Neural progenitor cell (in vitro differentiated cells): ENCODE data around the gene SNX10. TPM values are rescaled to one million over a fixed set of nuclear protein-coding genes. Genes with fewer than 3 reads are reported as not detected.
A peak's percentile ranks its signal among the peaks of the same experiment; 100 is the strongest.

Source experiments
- DNase-seq: peaks from one replicate; pipeline ENCODE4 v3.0.0-alpha.2; 2016; ENCODE audit warnings: low spot score
- H2AFZ ChIP-seq: fragments of 200-600 bp; sonication (generic); replicated peaks from 2 replicates; pipeline ENCODE4 v1.6.1; 2016; ENCODE audit warnings: antibody characterized with exemption
- H3F3A ChIP-seq: fragments of 200-600 bp; sonication (generic); 2 replicates; pipeline ENCODE4 v1.6.1; 2016; ENCODE audit warnings: antibody characterized with exemption, low read depth
- H3K27ac ChIP-seq: fragments of 200-600 bp; sonication (generic); 2 replicates; pipeline ENCODE4 v1.5.1; 2016; ENCODE audit warnings: mild to moderate bottlenecking
- H3K27me3 ChIP-seq: fragments of 200-600 bp; sonication (generic); 2 replicates; pipeline ENCODE4 v1.6.1; 2016; ENCODE audit warnings: mild to moderate bottlenecking, moderate library complexity
- H3K36me3 ChIP-seq: fragments of 200-600 bp; sonication (generic); 2 replicates; pipeline ENCODE4 v1.5.1; 2016
- H3K4me1 ChIP-seq: fragments of 200-600 bp; sonication (generic); 2 replicates; pipeline ENCODE4 v1.6.1; 2016; ENCODE audit warnings: mixed run types
- H3K4me2 ChIP-seq: fragments of 200-600 bp; sonication (generic); 2 replicates; pipeline ENCODE4 v1.6.1; 2016
- H3K4me3 ChIP-seq: fragments of 200-600 bp; sonication (generic); 2 replicates; pipeline ENCODE4 v1.5.1; 2016
- H3K79me2 ChIP-seq: fragments of 200-600 bp; sonication (generic); 2 replicates; pipeline ENCODE4 v1.6.1; 2016; ENCODE audit warnings: low read depth
- H3K9ac ChIP-seq: fragments of 200-600 bp; sonication (generic); 2 replicates; pipeline ENCODE4 v1.6.1; 2016
- H3K9me3 ChIP-seq: fragments of 200-600 bp; sonication (generic); 2 replicates; pipeline ENCODE4 v1.5.1; 2016; ENCODE audit warnings: low read depth
- H4K20me1 ChIP-seq: fragments of 200-600 bp; sonication (generic); 2 replicates; pipeline ENCODE4 v1.6.1; 2016; ENCODE audit warnings: low read depth
- H3K27ac Mint-ChIP-seq: 3 replicates; pipeline ENCODE4 v1.8.0; 2021; ENCODE audit warnings: mixed read lengths
- H3K27me3 Mint-ChIP-seq: 2 replicates; pipeline ENCODE4 v1.8.0; 2022; ENCODE audit warnings: low read depth, mild to moderate bottlenecking, inconsistent platforms, moderate library complexity, mixed read lengths; ENCODE audit not compliant: insufficient read depth
- H3K36me3 Mint-ChIP-seq: 3 replicates; pipeline ENCODE4 v1.8.0; 2021; ENCODE audit warnings: mixed read lengths
- H3K4me1 Mint-ChIP-seq: 3 replicates; pipeline ENCODE4 v1.8.0; 2021; ENCODE audit warnings: mixed read lengths
- H3K4me3 Mint-ChIP-seq: 3 replicates; pipeline ENCODE4 v1.8.0; 2021; ENCODE audit warnings: mild to moderate bottlenecking, moderate library complexity, mixed read lengths
- H3K9me3 Mint-ChIP-seq: 3 replicates; pipeline ENCODE4 v1.8.0; 2020; ENCODE audit warnings: mixed read lengths
- EZH2 ChIP-seq: fragments of 200-600 bp; sonication (generic); IDR thresholded peaks from 2 replicates; pipeline ENCODE4 v1.6.1; 2017; ENCODE audit warnings: antibody characterized with exemption, mild to moderate bottlenecking, moderate library complexity
- EZH2phosphoT487 ChIP-seq: fragments of 200-600 bp; sonication (generic); IDR thresholded peaks from 2 replicates; pipeline ENCODE4 v1.6.1; 2017; ENCODE audit warnings: antibody characterized with exemption
- total RNA-seq: library from RNA; depleted of rRNA; stranded (reverse); fragments of >200 nt; gene quantifications from 2 replicates; pipeline ENCODE4 v1.2.3, GENCODE V29; 2015; ENCODE audit warnings: low replicate concordance
- TF ChIP-seq, protein P1 (sequence below): fragments of 200-600 bp; sonication (generic); IDR thresholded peaks from 2 replicates; pipeline ENCODE4 v1.5.1; 2017; ENCODE audit warnings: antibody characterized with exemption, mild to moderate bottlenecking

The SNX10 gene
- total RNA-seq, 1 donor from 2014 or later: 29.6 TPM

DNA sequence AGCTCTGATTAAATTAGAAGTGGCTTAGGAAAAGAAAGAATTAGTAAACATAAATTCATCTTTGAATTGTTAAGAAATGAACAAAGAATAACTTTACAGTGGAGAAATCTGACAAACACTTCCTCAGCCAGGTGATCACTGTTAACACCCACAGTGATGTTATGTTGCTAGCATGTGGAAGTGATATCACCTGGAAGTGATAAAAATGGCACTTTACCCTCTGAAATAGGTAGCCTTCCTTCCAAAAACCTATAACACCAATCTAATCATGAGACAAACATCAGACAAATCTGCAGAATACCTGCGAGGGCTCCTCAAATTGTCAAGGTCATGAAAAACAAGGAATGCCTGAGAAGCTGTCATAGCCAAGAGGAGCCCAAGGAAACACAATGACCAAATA is 59.5 kb downstream of the SNX10 start:
- H3K9me3 ChIP-seq: no peaks in the 10 kb centered on the region
- H3K27me3 ChIP-seq: no peaks in the 10 kb centered on the region
- no peaks in the 10 kb centered on the region for H3F3A ChIP-seq
- H3K4me2 ChIP-seq: no peak overlapping the region
- H3K36me3 Mint-ChIP-seq: peaks cover 2% of the 10 kb centered on the region
- H3K4me3 Mint-ChIP-seq: no peak overlapping the region
- H3K4me3 ChIP-seq: no peak overlapping the region
- H3K27ac Mint-ChIP-seq: no peak overlapping the region
- H3K79me2 ChIP-seq: no peaks in the 10 kb centered on the region
- TF ChIP-seq EZH2phosphoT487 (no peak), EZH2 (no peak)
- TF ChIP-seq, protein P1, sequence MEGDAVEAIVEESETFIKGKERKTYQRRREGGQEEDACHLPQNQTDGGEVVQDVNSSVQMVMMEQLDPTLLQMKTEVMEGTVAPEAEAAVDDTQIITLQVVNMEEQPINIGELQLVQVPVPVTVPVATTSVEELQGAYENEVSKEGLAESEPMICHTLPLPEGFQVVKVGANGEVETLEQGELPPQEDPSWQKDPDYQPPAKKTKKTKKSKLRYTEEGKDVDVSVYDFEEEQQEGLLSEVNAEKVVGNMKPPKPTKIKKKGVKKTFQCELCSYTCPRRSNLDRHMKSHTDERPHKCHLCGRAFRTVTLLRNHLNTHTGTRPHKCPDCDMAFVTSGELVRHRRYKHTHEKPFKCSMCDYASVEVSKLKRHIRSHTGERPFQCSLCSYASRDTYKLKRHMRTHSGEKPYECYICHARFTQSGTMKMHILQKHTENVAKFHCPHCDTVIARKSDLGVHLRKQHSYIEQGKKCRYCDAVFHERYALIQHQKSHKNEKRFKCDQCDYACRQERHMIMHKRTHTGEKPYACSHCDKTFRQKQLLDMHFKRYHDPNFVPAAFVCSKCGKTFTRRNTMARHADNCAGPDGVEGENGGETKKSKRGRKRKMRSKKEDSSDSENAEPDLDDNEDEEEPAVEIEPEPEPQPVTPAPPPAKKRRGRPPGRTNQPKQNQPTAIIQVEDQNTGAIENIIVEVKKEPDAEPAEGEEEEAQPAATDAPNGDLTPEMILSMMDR: no peak
- H4K20me1 ChIP-seq: peaks cover 7% of the 10 kb centered on the region
- no peak overlapping the region for H2AFZ ChIP-seq
- H3K27me3 Mint-ChIP-seq: no peaks in the 10 kb centered on the region
- no peaks in the 10 kb centered on the region for H3K9me3 Mint-ChIP-seq
- no peak overlapping the region for H3K9ac ChIP-seq
- H3K27ac ChIP-seq: no peak overlapping the region
- DNase-seq: no peak
- no peaks in the 10 kb centered on the region for H3K36me3 ChIP-seq
- H3K4me1 ChIP-seq: peaks cover 5% of the 10 kb centered on the region
- peaks cover 15% of the 10 kb centered on the region for H3K4me1 Mint-ChIP-seq

DNA sequence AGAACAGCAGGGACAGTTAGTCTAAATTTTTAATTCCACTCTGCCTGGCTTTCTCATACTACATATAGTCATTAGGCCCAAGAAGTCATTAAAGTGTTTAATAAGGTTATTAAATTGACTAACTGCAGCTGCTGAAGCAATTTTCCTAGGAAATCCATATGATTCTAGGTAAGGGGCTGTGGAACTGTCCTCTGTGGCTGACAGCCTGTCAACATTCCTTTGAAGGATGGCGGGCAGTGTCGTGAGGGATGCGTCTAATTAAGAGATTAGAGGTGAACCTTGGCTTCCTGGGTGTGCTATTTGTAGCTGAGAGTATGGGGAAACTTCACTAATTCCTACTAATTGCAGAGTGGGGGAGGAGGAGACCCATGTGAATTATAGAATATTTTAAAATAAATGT is 64.6 kb downstream of the SNX10 start:
- Mint-ChIP-seq H3K4me1 (peaks cover 14% of the 10 kb centered on the region), H3K27ac (no peak overlapping the region), H3K27me3 (peaks cover 3% of the 10 kb centered on the region), H3K4me3 (no peak overlapping the region), H3K9me3 (no peaks in the 10 kb centered on the region), H3K36me3 (no peaks in the 10 kb centered on the region)
- Histone ChIP-seq H3K4me2 (peak overlapping the region; percentile 50), H3K9me3 (no peaks in the 10 kb centered on the region), H3K4me3 (no peak overlapping the region), H3K36me3 (no peaks in the 10 kb centered on the region), H3K27ac (no peak overlapping the region), H3K4me1 (peaks cover 17% of the 10 kb centered on the region), H3F3A (peaks cover 10% of the 10 kb centered on the region), H3K27me3 (no peaks in the 10 kb centered on the region), H2AFZ (no peak overlapping the region), H4K20me1 (peaks cover 9% of the 10 kb centered on the region), H3K9ac (no peak overlapping the region), H3K79me2 (no peaks in the 10 kb centered on the region)
- DNase-seq: peak; percentile 53
- no peak for TF ChIP-seq EZH2phosphoT487
- TF ChIP-seq, protein P1: no peak
- no peak for TF ChIP-seq EZH2

DNA sequence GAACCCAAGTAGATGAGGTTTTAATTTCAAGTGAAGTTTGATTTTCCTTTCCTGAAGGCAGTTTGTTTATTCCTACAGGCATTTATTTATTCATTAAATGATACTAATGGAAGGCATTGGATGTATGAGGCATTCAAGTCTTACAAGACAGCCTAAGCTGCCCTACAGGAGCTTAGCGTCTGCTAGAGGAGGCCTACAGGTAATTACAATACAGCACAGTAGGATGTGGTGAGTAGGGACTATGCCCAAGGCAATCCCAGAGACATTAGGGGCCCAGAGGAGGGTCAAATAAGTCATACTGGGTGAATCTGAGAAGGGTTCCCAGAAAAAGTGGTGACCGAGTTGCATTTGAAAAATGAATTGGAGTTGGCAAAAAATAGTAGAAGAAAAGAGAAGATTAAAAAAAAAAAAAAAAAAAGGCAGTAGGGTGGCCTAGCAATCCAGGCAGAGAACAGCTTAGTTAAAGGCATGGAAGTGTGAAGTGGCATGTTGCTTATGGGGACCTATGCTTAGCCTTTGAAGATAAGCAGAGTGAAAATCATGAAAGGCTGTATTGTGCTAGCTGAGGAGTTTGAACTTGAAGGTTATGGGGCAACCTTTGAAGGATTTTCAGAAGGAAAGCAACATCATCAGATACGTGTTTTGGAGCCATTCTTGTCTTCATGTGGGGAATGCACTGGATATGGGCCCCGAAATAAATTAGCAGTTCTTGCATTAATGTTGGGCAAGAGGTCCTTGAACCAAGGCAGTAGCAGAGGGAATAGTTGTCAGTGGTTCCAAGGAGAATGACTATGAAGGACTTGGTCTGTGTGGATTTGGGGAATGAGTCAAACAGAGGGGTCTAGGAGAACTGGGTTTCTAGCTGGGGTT is 65.5 kb downstream of the SNX10 start:
- Histone ChIP-seq H3K27me3 (no peaks in the 10 kb centered on the region), H3K36me3 (no peaks in the 10 kb centered on the region), H3K79me2 (no peaks in the 10 kb centered on the region), H3K4me3 (no peak overlapping the region), H3K27ac (no peak overlapping the region), H2AFZ (no peak overlapping the region), H4K20me1 (peaks cover 9% of the 10 kb centered on the region), H3K4me1 (peaks cover 17% of the 10 kb centered on the region), H3F3A (peaks cover 10% of the 10 kb centered on the region), H3K9me3 (no peaks in the 10 kb centered on the region), H3K9ac (no peak overlapping the region), H3K4me2 (peak overlapping the region; percentile 50)
- TF ChIP-seq, protein P1: no peak
- no peak for TF ChIP-seq EZH2
- TF ChIP-seq EZH2phosphoT487: no peak
- H3K27me3 Mint-ChIP-seq: peaks cover 3% of the 10 kb centered on the region
- H3K9me3 Mint-ChIP-seq: no peaks in the 10 kb centered on the region
- H3K4me1 Mint-ChIP-seq: peaks cover 15% of the 10 kb centered on the region
- H3K27ac Mint-ChIP-seq: no peak overlapping the region
- H3K4me3 Mint-ChIP-seq: no peak overlapping the region
- peak; percentile 42 for DNase-seq
- no peaks in the 10 kb centered on the region for H3K36me3 Mint-ChIP-seq
